Measurements from ENCODE around the gene VPS37D. TPM values are rescaled to one million over a fixed set of nuclear protein-coding genes. Genes with fewer than 3 reads are reported as not detected.
"Not testable (repeated sequence)": the region's sequence is repeated elsewhere in the genome, so short reads cannot be mapped to it uniquely, and the experiment has no call there.

VPS37D gene
- total RNA-seq, 1 donor from 2014 or later = 4.3 TPM

DNA sequence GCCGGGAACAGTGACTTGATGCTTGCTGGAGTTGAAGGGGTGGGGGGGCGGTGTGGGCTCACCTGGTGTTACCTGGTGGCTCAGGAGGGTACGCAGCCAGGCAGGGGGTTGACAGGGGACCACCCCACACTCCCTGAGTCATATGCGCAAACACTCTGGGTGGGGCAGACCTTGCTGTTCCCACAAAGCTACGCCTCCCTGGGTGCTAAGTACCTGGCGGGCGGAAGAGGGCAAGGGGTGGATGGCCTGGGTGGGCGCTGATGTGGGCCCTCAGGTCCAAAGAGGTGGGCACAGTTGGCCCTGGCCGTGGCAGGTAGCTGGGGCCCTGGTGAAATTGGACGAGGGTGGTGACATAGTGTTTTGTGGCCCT is 37.9 kb downstream of the VPS37D start:
- no peak for DNase-seq (ENCODE audit: low read depth, low spot score)

DNA sequence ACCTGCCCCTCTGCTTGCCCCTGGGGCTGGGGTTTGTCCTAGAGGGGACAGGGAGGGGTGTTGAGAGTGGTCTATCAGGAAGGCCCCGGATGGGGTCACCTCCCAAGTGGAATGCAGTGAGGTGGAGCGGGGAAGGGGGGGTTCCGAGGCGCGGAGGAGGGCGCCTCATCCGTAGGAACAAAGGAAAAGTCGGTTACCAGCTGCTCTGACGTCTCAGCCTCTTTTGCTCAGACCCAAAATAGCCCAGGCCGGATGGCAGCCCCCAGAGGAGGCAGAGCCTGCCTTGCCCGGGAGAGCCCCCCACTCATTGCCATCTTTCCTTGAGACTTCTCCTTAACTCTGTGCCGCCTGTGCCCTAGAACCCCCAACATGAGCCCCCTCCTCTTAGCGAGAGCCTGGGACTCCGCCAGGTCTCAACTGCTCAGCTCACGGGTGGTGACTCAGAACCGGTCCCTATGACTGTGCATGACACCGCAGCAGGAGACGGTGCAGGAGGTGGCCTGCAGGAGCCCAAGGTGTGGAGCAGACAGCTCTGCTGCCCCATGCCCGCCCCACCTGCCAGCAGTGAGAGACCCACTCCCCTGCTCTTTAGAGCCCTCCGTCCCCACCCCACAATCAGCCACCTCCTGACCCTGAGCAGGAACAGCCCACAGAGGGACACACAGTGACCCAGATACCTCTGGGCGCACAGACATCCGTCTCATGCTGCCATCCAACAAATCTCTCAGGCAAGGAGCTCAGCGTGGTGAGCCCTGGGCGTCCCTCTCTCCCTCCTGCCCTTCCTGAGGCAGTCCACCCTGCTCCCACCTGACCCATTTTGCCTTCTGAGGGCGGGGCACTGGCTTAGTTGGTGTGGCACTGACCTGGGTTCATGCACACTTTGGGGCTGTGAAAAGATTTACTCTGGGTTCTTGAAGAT is 38.8 kb downstream of the VPS37D start:
- DNase-seq (ENCODE audit: low read depth, low spot score) = no peak

DNA sequence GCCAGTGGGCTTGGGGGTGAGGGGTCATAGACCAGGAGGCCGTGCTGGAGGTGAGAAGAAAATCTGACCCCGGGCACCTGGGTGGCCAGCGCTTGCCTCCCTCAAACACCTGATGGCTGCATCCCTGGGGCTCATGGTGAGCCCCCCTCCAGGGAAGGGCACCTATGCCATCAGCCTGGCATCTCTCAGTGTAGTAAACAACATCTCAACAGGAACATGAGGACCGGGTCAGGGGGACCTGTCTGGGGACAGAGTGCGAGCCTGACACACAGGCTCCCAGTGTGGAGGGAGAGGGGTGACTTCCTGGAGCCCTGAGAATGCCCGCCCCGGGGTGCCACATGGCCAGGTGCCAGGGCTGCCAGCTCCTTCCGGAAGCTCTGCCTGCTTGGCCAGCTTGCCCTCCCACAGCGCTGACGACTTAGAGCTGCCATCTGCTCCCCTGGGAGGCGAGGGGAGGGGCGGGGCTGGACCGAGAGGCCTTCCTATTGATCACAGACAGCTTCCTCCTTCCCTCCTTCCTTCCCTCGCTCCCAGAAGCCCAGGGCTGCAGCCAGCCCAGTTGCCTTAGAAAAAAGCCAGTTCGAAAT is 39.5 kb downstream of the VPS37D start:
- no peak for DNase-seq (ENCODE audit: low read depth, low spot score)

DNA sequence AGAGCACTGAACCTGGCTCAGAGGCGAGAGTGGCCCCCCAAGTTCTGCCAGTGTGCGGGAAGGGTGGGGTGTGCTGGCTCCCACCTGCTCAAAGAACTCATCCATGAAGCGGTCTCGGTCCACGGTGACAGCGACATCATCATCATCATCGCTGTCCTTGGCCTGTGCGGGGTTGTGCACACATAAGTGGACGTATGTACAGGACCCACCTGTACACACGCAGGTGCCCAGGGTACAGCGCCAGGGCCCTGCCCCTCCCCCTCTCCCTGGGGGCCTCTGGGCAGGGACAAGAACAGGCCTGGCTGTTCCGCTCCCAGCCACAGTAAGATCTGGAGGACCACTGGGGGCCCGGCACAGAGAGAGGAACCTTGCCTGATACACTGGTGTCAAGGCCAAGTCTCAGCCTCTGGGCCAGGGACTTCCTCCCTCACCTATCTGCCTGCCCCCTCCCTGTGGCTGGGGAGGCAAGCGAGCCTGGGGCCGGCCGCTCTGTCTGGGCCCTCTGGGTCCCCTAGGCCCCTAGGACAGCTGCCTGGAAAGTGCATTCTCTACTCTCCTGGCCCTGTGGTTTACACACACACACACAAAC is 41.4 kb downstream of the VPS37D start:
- no peak for DNase-seq (ENCODE audit: low read depth, low spot score)

DNA sequence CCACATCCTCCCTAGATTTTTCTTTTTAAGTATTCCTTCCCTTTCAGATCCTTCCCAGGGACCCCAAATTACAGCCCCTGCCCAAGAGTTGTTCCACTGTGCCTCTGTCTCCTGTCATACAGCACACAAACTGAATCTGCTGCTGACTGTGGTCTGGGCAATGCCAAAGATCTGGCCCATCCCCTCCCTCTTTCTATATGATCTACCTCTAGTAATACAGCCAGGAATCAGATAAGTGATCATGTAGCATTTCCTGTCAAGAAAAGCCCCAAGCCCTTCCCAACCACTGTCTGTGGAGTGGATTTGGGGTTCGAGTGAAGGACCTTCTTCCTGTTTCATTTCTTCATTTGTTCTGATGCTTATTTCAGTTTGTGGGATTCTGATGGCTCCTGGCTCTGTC is 45.1 kb downstream of the VPS37D start:
- DNase-seq (ENCODE audit: low read depth, low spot score) = no peak

DNA sequence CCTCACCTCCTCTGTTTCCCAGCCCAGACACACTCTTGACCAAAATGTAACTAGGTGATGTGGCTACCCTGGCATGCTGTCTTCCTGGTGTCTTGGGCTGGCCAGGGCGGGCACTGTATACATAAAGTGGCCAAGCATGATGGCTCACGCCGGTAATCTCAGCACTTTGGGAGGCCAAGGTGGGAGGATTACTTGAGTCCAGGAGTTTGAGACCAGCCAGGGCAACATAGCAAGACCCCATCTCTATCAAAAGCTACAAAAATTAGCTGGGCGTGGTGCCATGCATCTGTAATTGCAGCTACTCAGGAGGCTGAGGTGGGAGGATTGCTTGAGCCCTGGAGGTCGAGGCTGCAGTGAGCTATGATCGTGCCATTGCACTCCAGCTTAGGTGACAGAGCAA is 45.7 kb downstream of the VPS37D start:
- DNase-seq (ENCODE audit: low read depth, low spot score) = not testable (repeated sequence)

DNA sequence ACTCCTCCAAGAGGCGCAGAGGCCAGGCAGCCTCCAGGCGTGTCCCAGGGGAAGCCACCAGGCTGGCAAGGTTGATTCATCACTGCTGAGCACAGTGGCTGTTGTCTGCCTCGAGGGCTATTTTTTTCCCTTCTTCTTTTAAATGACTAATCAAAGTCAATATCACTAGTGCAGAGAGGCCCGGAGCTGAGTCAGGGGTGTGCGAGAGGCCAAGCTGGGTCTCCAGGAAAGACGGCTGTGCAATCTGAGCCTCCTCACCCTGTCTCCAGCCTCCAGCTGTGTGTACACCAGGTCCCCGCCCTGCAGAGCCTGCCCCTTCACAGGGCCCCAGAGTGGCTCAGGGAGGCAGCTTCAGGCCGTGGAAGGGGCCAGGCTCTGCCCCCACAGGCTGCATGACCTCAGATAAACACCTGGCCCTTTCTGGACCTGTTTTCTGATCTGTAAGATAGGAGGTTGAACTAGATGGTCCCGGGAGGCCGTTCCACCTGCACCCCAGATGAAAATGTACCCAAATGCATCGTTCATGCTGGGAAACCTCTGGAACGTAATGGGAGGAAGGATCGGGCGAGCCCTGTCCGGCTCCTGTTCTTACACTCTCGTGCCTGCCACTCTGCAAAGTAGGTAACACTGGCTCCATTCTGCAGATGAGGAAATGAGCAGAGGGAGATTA is 48.2 kb downstream of the VPS37D start:
- DNase-seq (ENCODE audit: low read depth, low spot score) = peak; percentile 79

DNA sequence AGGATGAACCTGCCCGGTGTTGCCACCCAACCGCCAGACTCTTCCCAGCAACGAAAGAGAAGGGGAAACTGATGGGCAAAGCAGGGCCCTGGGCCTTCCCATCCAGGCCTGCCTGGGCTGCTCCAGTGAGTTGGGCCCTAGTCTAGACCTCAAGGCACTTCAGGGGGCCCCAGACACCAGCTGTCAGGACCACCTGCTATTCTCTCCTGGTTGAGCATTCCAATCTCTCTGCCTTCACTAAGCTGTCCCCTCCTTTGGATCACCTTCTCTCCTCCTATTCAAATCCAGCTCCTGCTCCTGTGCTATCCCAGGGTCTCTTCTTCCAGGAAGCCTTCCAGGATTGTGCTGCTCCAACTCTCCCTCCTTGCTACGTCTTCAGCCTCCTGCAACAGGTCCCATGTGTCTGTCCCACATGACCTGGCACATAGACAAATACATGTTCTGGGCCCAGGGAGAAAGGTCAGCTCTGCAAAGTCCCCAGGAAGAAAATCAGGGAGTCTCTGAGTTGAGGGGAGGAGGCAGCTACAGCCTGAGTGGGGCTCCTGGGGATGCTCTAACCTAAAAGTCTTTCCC is 48.8 kb downstream of the VPS37D start:
- no peak for DNase-seq (ENCODE audit: low read depth, low spot score)

DNA sequence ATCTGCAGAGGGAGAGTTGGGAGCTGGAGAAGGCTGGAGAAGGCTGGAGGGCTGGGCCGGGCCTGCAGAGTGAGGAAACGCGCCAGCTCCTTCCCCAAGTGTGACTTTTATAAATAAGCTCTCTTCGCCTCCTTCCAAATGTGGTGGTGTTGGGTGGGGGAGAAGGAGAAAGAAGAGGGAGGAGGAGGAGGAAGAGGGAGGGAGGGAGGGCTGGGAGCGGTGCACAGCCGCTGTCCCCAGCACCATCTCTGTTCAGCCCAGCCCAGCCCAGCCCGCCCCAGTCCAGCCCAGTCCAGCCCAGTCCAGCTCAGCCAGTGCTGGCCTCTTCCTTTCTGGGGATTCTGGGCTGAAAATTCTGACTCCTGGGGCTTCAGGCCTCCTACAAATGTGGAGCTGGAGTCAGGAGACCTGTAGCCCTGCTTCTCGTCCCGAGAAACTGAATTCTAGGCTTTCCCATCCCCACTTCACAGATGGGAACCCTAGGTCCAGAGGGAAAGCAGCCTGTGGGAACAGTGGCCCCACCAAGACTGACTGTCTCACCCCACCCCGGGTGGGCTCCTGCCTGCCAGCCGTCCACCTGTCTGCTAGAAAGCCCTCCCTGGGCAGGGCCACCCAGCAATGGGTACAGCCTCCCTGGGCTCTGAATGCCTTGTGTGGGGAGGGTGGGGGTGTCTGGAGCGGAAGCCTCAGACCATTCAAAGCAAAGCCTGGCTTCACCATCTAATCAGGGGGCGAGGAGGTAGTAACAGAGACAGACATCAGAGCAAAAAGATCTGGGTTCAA is 49.6 kb downstream of the VPS37D start:
- no peak for DNase-seq (ENCODE audit: low read depth, low spot score)

DNA sequence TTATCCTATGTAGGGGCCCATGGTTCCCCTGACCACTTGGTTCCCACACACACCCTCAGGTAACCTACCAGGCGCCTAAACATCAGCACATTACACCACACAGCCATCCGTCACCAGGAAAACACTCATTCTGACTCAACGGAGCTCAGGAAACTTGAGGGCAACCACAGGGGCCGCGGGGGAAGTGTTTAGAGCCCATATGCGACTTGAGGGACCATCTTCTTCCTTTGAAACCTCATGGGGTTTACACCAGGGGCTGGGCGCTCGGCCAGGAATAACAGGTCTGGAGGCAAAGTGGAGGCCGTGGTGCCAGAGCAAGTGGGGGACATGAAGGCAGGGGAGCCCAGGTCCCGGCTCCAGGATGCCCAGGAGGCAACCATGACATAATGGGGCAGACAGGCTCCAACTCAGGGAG is 50.4 kb downstream of the VPS37D start:
- DNase-seq (ENCODE audit: low read depth, low spot score) = peak; percentile 91

DNA sequence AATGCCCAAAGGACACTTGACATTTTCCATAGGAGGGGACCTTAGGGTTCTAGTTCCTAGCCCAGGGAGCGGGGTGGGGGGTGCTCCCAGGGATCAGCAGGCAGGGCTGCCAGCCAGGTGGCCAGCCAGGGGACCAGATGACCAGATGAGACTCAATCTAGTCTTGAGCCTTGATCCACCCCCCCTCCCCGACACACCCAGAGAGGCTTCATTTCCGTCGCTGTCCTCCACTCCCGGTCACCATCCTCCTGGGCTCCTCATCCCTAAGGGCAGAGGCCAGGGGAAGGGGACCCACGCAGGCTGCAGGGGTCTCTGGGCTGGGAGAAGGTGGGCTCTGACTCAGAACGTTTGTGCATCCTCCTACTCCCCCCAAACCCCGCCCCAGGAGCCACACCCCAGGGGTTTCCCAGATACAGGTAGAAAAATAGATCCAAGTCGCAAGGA is 50.8 kb downstream of the VPS37D start:
- no peak for DNase-seq (ENCODE audit: low read depth, low spot score)

DNA sequence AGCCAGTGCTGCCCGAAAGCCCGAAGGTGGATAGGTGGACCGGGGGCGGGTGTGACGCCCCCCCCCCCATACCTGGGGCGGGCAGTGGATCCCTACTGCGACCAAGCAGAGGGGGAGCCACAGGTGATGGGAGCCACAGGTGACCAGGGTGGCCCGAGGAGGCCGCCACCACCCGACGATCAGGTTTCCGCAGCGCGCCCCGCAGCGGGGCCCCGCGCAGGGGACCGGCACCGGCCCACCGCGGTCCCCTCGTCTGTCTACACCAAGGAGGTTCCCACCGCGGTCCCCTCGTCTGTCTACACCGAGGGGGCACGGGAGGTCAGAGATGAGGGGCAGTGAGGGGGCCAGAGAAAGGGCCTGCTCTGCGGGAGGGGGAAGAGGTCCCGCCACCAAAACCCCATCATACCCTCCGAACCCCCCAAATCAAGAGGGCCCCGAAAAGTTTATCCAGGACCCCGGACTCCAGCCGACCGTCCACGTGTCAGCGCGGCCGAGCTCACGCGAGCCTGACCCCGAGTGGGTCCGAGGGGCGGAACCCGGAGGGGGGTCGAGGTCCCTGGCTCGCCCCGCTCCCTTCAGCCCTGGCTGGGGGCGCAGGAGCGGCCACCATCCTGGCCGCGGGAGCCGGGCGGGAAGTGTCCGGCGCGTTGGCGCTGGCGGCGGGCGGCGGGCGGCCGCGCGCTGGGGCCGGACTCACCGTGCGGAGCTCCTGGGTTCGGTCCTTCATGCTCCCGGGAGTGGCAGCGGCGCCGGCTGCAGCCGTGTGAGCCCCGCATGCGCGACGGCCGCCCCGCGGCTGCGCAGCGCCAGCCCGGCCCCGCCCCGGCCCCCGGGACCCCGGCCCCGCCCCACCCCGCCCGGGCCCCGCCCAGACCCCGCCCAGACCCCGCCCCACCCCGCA is 51.5 kb downstream of the VPS37D start, which contains the start of gene STX1A:
Gene STX1A (minus strand): TSS at position 765 of the 901 bp plus-strand sequence. CDS start 38 bp downstream, at position 727.
- no peak for DNase-seq (ENCODE audit: low read depth, low spot score)

DNA sequence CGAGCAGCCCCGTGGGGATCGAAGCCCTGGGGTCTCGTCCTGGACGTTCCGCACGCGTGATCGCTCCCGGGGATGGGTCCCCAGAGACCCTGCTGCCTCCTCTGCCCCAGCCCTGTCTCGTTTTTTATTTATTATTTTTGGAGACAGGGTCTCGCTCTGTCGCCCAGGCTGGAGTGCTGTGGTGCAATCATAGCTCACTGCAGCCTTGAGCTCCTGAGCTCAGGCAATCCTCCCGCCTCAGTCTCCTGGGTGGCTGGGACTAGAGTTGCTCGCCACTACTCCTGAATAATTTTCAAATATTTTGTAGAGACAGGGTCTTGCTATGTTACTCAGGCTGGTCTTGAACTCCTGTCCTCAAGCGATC is 52.2 kb downstream of the VPS37D start:
- no peak for DNase-seq (ENCODE audit: low read depth, low spot score)

DNA sequence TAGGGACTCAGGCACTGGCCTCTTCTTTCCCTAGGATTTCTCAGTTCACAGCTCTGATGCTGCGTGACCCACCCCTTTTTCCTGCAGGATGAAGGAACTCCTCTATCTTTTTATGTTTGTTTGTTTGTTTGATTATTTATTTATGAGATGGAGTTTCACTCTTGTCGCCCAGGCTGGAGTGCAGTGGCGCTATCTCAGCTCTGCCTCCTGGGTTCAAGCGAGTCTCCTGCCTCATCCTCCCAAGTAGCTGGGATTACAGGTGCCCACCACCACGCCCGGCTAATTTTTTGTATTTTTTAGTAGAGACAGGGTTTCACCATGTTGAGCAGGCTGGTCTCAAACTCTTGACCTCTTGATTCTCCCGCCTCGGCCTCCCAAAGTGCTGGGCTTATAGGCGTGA is 52.8 kb downstream of the VPS37D start:
- not testable (repeated sequence) for DNase-seq (ENCODE audit: low read depth, low spot score)

DNA sequence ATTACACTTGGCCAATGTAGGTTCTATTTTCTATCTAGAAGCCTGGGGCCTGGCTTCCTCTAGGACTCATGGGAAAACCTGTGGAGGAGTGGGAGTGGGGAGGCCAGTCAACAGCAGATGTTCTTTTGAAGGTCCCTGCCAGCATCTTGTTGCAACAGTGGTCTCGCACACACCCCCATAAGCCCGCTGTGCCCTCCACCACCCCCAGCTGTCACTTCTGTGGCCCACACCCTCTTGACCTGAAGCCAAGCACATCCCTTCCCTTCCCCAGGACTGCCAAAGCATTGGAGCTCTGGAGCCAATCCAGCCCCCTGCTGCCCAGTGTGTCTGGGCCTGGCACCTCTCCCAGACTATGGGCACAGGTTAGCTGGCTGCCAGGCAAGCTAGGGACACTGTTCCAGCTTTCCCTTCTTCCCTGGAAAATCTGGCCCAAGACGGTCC is 53.8 kb downstream of the VPS37D start:
- no peak for DNase-seq (ENCODE audit: low read depth, low spot score)

Data from pulmonary artery endothelial cell (primary cell).